ENCODE results near the gene SORCS2. TPM values are rescaled to one million over a fixed set of nuclear protein-coding genes. Genes with fewer than 3 reads are reported as not detected.

SORCS2 gene
- polyA plus RNA-seq, 3 donors = 0.46 to 0.55 TPM; not detected in 1

- Histone ChIP-seq H3K4me1 (ENCODE audit: control insufficient read depth in 1 of 2, insufficient read depth in 2 of 2, low read length in 2 of 2) (no peaks in the 10 kb centered on the region), H3K27me3 (ENCODE audit: control insufficient read depth in 2 of 2, insufficient read depth in 2 of 2, low read length in 2 of 2) (no peaks in the 10 kb centered on the region), H3K9me3 (replicated peaks in 1 of 2; ENCODE audit: control insufficient read depth in 1 of 2, insufficient read depth in 1 of 2, low read length in 2 of 2) (no peaks in the 10 kb centered on the region), H4K20me1 (ENCODE audit: insufficient read depth, low read length) (no peaks in the 10 kb centered on the region), H3K79me2 (ENCODE audit: insufficient read depth, low read length) (no peaks in the 10 kb centered on the region), H3K27ac (ENCODE audit: low read depth in 1 of 2, low read length in 2 of 2) (no peak overlapping the region), H3K9ac (ENCODE audit: insufficient read depth, low read length, poor library complexity, severe bottlenecking) (no peak overlapping the region), H3K4me3 (replicated peaks in 1 of 3; ENCODE audit: low read depth in 2 of 3, low read length in 3 of 3) (no peak overlapping the region), H2AFZ (ENCODE audit: insufficient read depth, low read depth, low read length, poor library complexity, severe bottlenecking) (no peak overlapping the region), H3K4me2 (replicated peaks; ENCODE audit: extremely low read depth, low read length, poor library complexity, severe bottlenecking) (no peak overlapping the region), H3K36me3 (replicated peaks in 1 of 2; ENCODE audit: control insufficient read depth in 1 of 2, insufficient read depth in 2 of 2, low read length in 2 of 2) (no peaks in the 10 kb centered on the region)
- Mint-ChIP-seq H3K9me3 (peaks cover 0 to 2% (median 0%) of the 10 kb centered on the region in 7 donors), H3K4me3 (no peak overlapping the region), H3K36me3 (no peaks in the 10 kb centered on the region), H3K27ac (peak overlapping the region in 1 of 7 donors; percentile 26), H3K4me1 (no peaks in the 10 kb centered on the region), H3K27me3 (ENCODE audit: low read depth in 3 of 3) (peaks cover 6 to 9% (median 8%) of the 10 kb centered on the region in 3 donors)
- 83% methylated on average over 2 of the region's 4 CpGs for WGBS (ENCODE audit: insufficient coverage)
- intact Hi-C loops (cut with micrococcal nuclease) = no loop called here
- TF ChIP-seq CTCF (IDR thresholded peaks at IDR 0.05) = no peak
- DNase-seq = no peak
These were observed 266.1 kb downstream of the SORCS2 start for GRCh38 chr4:7458477-7458876.

- no peaks in the 10 kb centered on the region for H3K27me3 ChIP-seq (ENCODE audit: control insufficient read depth in 2 of 2, insufficient read depth in 2 of 2, low read length in 2 of 2)
- H3K9ac ChIP-seq (ENCODE audit: insufficient read depth, low read length, poor library complexity, severe bottlenecking) = no peak overlapping the region
- H3K4me3 Mint-ChIP-seq = no peak overlapping the region
- WGBS (ENCODE audit: insufficient coverage) = 90% methylated on average over 8 of the region's 8 CpGs
- TF ChIP-seq CTCF (IDR thresholded peaks at IDR 0.05) = no peak
- H3K27ac ChIP-seq (ENCODE audit: low read depth in 1 of 2, low read length in 2 of 2) = no peak overlapping the region
- peaks cover 6 to 9% (median 8%) of the 10 kb centered on the region in 3 donors for H3K27me3 Mint-ChIP-seq (ENCODE audit: low read depth in 3 of 3)
- no peak overlapping the region for H3K4me3 ChIP-seq (replicated peaks in 1 of 3; ENCODE audit: low read depth in 2 of 3, low read length in 3 of 3)
- no peaks in the 10 kb centered on the region for H3K36me3 Mint-ChIP-seq
- no peaks in the 10 kb centered on the region for H3K4me1 Mint-ChIP-seq
- no peak overlapping the region for H2AFZ ChIP-seq (ENCODE audit: insufficient read depth, low read depth, low read length, poor library complexity, severe bottlenecking)
- no peaks in the 10 kb centered on the region for H4K20me1 ChIP-seq (ENCODE audit: insufficient read depth, low read length)
- intact Hi-C loops (cut with micrococcal nuclease) = no loop called here
- no peaks in the 10 kb centered on the region for H3K79me2 ChIP-seq (ENCODE audit: insufficient read depth, low read length)
- no peaks in the 10 kb centered on the region for H3K4me1 ChIP-seq (ENCODE audit: control insufficient read depth in 1 of 2, insufficient read depth in 2 of 2, low read length in 2 of 2)
- H3K4me2 ChIP-seq (replicated peaks; ENCODE audit: extremely low read depth, low read length, poor library complexity, severe bottlenecking) = no peak overlapping the region
- no peaks in the 10 kb centered on the region for H3K36me3 ChIP-seq (replicated peaks in 1 of 2; ENCODE audit: control insufficient read depth in 1 of 2, insufficient read depth in 2 of 2, low read length in 2 of 2)
- H3K9me3 Mint-ChIP-seq = peaks cover 0 to 2% (median 0%) of the 10 kb centered on the region in 7 donors
- H3K9me3 ChIP-seq (replicated peaks in 1 of 2; ENCODE audit: control insufficient read depth in 1 of 2, insufficient read depth in 1 of 2, low read length in 2 of 2) = no peaks in the 10 kb centered on the region
- DNase-seq = no peak
- no peak overlapping the region for H3K27ac Mint-ChIP-seq
These were observed 267.1 kb downstream of the SORCS2 start for GRCh38 chr4:7459471-7459870.

All from CD14-positive monocyte (primary cell).